ENCODE results near the gene ALG12.

GRCh38 chr22:49915610-49916009, 2.6 kb downstream of the ALG12 start:
- TF ChIP-seq EP300 (IDR thresholded peaks at IDR 0.05; ENCODE audit: borderline replicate concordance in 1 of 2, low read depth in 1 of 2, low read length in 1 of 2) (no peak), POLR2AphosphoS5 (IDR thresholded peaks at IDR 0.05; ENCODE audit: low read depth, low read length) (no peak), SMC3 (IDR thresholded peaks at IDR 0.05; ENCODE audit: low read depth, low read length) (no peak), EZH2phosphoT487 (IDR thresholded peaks at IDR 0.05; ENCODE audit: borderline replicate concordance, low read depth) (no peak), CTCF (IDR thresholded peaks at IDR 0.05) (no peak), USF2 (IDR thresholded peaks at IDR 0.05; ENCODE audit: borderline replicate concordance, low read depth, low read length) (no peak), JUND (IDR thresholded peaks at IDR 0.05) (no peak), MAX (IDR thresholded peaks at IDR 0.05; ENCODE audit: low read depth) (no peak), RFX5 (IDR thresholded peaks at IDR 0.05; ENCODE audit: low read length) (no peak), PBX3 (IDR thresholded peaks at IDR 0.05) (no peak), ZBTB33 (IDR thresholded peaks at IDR 0.05; ENCODE audit: borderline replicate concordance, low read depth) (no peak)
- TF ChIP-seq, protein P1, sequence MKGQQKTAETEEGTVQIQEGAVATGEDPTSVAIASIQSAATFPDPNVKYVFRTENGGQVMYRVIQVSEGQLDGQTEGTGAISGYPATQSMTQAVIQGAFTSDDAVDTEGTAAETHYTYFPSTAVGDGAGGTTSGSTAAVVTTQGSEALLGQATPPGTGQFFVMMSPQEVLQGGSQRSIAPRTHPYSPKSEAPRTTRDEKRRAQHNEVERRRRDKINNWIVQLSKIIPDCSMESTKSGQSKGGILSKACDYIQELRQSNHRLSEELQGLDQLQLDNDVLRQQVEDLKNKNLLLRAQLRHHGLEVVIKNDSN (IDR thresholded peaks at IDR 0.05; ENCODE audit: borderline replicate concordance, low read depth), result no peak
